H9 (cell line): Measurements from ENCODE around the gene LCTL. TPM values are rescaled to one million over a fixed set of nuclear protein-coding genes. Genes with fewer than 3 reads are reported as not detected.

Experiments used
- DNase-seq: peaks from one replicate; pipeline ENCODE4 v3.0.0-alpha.2; 2017
- H2AFZ ChIP-seq: one replicate; pipeline ENCODE4 v1.6.1; 2013; ENCODE audit warnings: mild to moderate bottlenecking, low read length, control low read depth, moderate library complexity
- H2AK5ac ChIP-seq: 2 replicates; pipeline ENCODE4 v1.6.1; 2013; ENCODE audit warnings: low read length, control low read depth, mixed read lengths; ENCODE audit not compliant: insufficient read length
- H2BK120ac ChIP-seq: one replicate; pipeline ENCODE4 v1.6.1; 2013; ENCODE audit warnings: low read depth, mild to moderate bottlenecking, low read length, control low read depth, inconsistent platforms; ENCODE audit not compliant: poor library complexity, severe bottlenecking
- H2BK12ac ChIP-seq: 2 replicates; pipeline ENCODE4 v1.6.1; 2013; ENCODE audit warnings: low read length, control low read depth, mixed read lengths, low read depth; ENCODE audit not compliant: insufficient read length
- H2BK15ac ChIP-seq: 2 replicates; pipeline ENCODE4 v1.6.1; 2013; ENCODE audit warnings: low read depth, low read length, control low read depth
- H2BK20ac ChIP-seq: one replicate; pipeline ENCODE4 v1.6.1; 2013; ENCODE audit warnings: low read depth, mild to moderate bottlenecking, low read length, control low read depth, inconsistent platforms; ENCODE audit not compliant: poor library complexity, severe bottlenecking
- H2BK5ac ChIP-seq: 2 replicates; pipeline ENCODE4 v1.6.1; 2013; ENCODE audit warnings: low read length, control low read depth, mixed read lengths; ENCODE audit not compliant: insufficient read length
- H3K14ac ChIP-seq: 2 replicates; pipeline ENCODE4 v1.6.1; 2013; ENCODE audit warnings: low read length, control low read depth; ENCODE audit not compliant: insufficient read depth
- H3K18ac ChIP-seq: 2 replicates; pipeline ENCODE4 v1.6.1; 2013; ENCODE audit warnings: low read depth, mild to moderate bottlenecking, mixed read lengths, low read length, control low read depth; ENCODE audit not compliant: insufficient read length
- H3K23ac ChIP-seq: 2 replicates; pipeline ENCODE4 v1.6.1; 2013; ENCODE audit warnings: low read length, control low read depth, mixed read lengths, low read depth; ENCODE audit not compliant: insufficient read length
- H3K23me2 ChIP-seq: 2 replicates; pipeline ENCODE4 v1.6.1; 2013; ENCODE audit warnings: low read depth, mild to moderate bottlenecking, mixed read lengths, low read length, control low read depth; ENCODE audit not compliant: insufficient read length, poor library complexity, severe bottlenecking
- H3K27ac ChIP-seq: 2 replicates; pipeline ENCODE4 v1.5.1; 2013; ENCODE audit warnings: low read length, control low read depth, mixed read lengths, low read depth; ENCODE audit not compliant: insufficient read length
- H3K27me3 ChIP-seq: 2 replicates; pipeline ENCODE4 v1.6.1; 2013; ENCODE audit warnings: low read length, control low read depth, inconsistent platforms; ENCODE audit not compliant: insufficient read depth
- H3K4ac ChIP-seq: 2 replicates; pipeline ENCODE4 v1.6.1; 2013; ENCODE audit warnings: low read depth, mild to moderate bottlenecking, control low read depth, inconsistent platforms, low read length, moderate library complexity
- H3K4me1 ChIP-seq: 2 replicates; pipeline ENCODE4 v1.6.1; 2013; ENCODE audit warnings: low read length, control low read depth, inconsistent platforms; ENCODE audit not compliant: insufficient read depth
- H3K4me2 ChIP-seq: 2 replicates; pipeline ENCODE4 v1.6.1; 2013; ENCODE audit warnings: low read length, control low read depth, mixed read lengths; ENCODE audit not compliant: insufficient read length, insufficient read depth
- H3K56ac ChIP-seq: 2 replicates; pipeline ENCODE4 v1.6.1; 2013; ENCODE audit warnings: low read depth, mild to moderate bottlenecking, mixed read lengths, low read length, control low read depth; ENCODE audit not compliant: insufficient read length
- H3K79me1 ChIP-seq: 2 replicates; pipeline ENCODE4 v1.6.1; 2013; ENCODE audit warnings: low read depth, mild to moderate bottlenecking, moderate library complexity, low read length, control low read depth, inconsistent platforms; ENCODE audit not compliant: insufficient read depth, poor library complexity, severe bottlenecking
- H3K79me2 ChIP-seq: 2 replicates; pipeline ENCODE4 v1.6.1; 2013; ENCODE audit warnings: low read length, control low read depth, inconsistent platforms; ENCODE audit not compliant: insufficient read depth
- H3K9ac ChIP-seq: 2 replicates; pipeline ENCODE4 v1.6.1; 2013; ENCODE audit warnings: low read length, control low read depth, mixed read lengths; ENCODE audit not compliant: insufficient read length; ENCODE audit errors: extremely low read depth
- H3K9me3 ChIP-seq: one replicate; pipeline ENCODE4 v1.6.1; 2013; ENCODE audit warnings: low read depth, low read length, inconsistent platforms; ENCODE audit not compliant: control insufficient read depth
- H3T11ph ChIP-seq: one replicate; pipeline ENCODE4 v1.6.1; 2013; ENCODE audit warnings: mild to moderate bottlenecking, low read length, control low read depth, inconsistent platforms
- H4K20me1 ChIP-seq: one replicate; pipeline ENCODE4 v1.6.1; 2013; ENCODE audit not compliant: control insufficient read depth, insufficient read length, insufficient read depth
- H4K5ac ChIP-seq: 2 replicates; pipeline ENCODE4 v1.6.1; 2013; ENCODE audit warnings: low read depth, mild to moderate bottlenecking, mixed read lengths, low read length, control low read depth; ENCODE audit not compliant: insufficient read length
- H4K8ac ChIP-seq: replicated peaks from 2 replicates; pipeline ENCODE4 v1.6.1; 2013; ENCODE audit warnings: low read length, control low read depth, mixed read lengths, low read depth; ENCODE audit not compliant: insufficient read length
- H4K91ac ChIP-seq: 2 replicates; pipeline ENCODE4 v1.6.1; 2013; ENCODE audit warnings: low read depth, mild to moderate bottlenecking, moderate library complexity, mixed read lengths, low read length, control low read depth; ENCODE audit not compliant: insufficient read length
- H3K27ac Mint-ChIP-seq, 3 experiments: 2 replicates in 2 of 3; 3 replicates in 1 of 3; pipeline ENCODE4 v1.8.0; 2020 to 2021; ENCODE audit warnings: mixed read lengths in 3 of 3, mild to moderate bottlenecking in 1 of 3, moderate library complexity in 1 of 3
- H3K27me3 Mint-ChIP-seq: 2 replicates; pipeline ENCODE4 v1.8.0; 2021; ENCODE audit warnings: low read depth, mild to moderate bottlenecking, moderate library complexity, mixed read lengths
- H3K36me3 Mint-ChIP-seq, 3 experiments: 2 replicates in 2 of 3; 3 replicates in 1 of 3; pipeline ENCODE4 v1.8.0; 2020 to 2021; ENCODE audit warnings: low read depth in 3 of 3, mixed read lengths in 3 of 3; ENCODE audit not compliant: insufficient read depth in 1 of 3
- H3K4me1 Mint-ChIP-seq, 2 experiments: 2 replicates each; pipeline ENCODE4 v1.8.0; 2020; ENCODE audit warnings: mixed read lengths in 2 of 2
- H3K4me3 Mint-ChIP-seq, 2 experiments: 2 replicates in 1 of 2; 3 replicates in 1 of 2; pipeline ENCODE4 v1.8.0; 2020 to 2021; ENCODE audit warnings: mild to moderate bottlenecking in 2 of 2, mixed read lengths in 2 of 2, moderate library complexity in 1 of 2
- H3K9me3 Mint-ChIP-seq, 2 experiments: 2 replicates in 1 of 2; 3 replicates in 1 of 2; pipeline ENCODE4 v1.8.0; 2020; ENCODE audit warnings: mild to moderate bottlenecking in 2 of 2, mixed read lengths in 2 of 2, moderate library complexity in 1 of 2
- WGBS: extraction: QIAGEN DNeasy Blood & Tissue Kit; methylation state at CpG from one replicate; pipeline ENCODE4 v1.1.7; 2013; ENCODE audit warnings: missing lambda C conversion rate, low lambda C conversion rate, mixed read lengths; ENCODE audit not compliant: insufficient read length; ENCODE audit errors: extremely low coverage; 5-methylcytosine and 5-hydroxymethylcytosine counted together
- total RNA-seq: library from RNA; stranded (reverse); gene quantifications from 2 replicates; pipeline ENCODE4 v1.2.1, GENCODE V29; 2021
- TF ChIP-seq, protein P1 (sequence below): fragments of 200-600 bp; sonication (generic); conservative IDR thresholded peaks from 3 replicates; pipeline ENCODE4 v1.8.0; 2021; ENCODE audit warnings: antibody characterized with exemption, mild to moderate bottlenecking

LCTL gene
- total RNA-seq, 1 experiment from 2014 or later, result 2.3 TPM

DNA sequence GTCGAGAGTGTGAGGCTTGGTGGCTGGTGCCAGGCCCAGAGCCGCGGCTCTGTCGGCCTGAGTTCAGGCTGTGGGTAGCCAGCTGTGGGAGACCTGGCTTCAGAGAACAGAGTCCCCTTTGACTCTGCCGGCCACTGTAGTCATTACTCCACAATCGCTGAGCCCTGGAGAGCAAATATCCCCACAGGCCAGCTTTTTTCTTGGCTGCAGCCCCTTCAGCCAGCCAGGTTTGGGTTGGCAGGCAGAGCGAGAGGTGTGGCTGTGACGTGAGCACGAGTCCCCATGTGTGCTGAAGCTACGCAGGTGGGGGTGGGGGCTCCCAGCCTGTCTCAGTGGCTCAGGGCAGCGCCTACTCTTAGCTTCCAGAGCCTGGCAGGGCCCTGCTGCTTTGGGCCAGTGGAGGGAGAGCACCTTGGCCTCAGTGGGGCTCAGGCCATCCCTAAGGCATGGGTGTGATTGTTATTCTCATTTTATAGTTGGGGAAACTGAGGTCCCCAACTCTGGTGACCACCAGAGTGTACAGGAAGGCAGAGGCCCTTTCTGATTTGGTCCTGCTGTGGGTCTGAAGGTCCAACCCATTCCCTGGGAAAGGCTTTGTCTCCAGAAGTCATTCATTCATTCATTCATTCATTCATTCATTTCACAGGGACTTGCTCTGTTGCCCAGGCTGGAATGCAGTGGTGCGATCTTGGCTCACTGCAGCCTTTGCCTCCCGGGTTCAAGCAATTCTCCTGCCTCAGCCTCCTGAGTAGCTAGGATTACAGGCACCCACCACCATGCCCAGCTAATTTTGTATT, 45.7 kb upstream of the LCTL start:
- Histone ChIP-seq H3K79me1 (no peaks in the 10 kb centered on the region), H2AFZ (no peak overlapping the region), H3K9me3 (no peaks in the 10 kb centered on the region), H3K23ac (no peak overlapping the region), H2BK12ac (no peak overlapping the region), H2BK5ac (no peak overlapping the region), H4K5ac (no peak overlapping the region), H3K4me1 (no peaks in the 10 kb centered on the region), H2BK120ac (no peak overlapping the region), H4K20me1 (no peaks in the 10 kb centered on the region), H3K18ac (no peak overlapping the region), H3T11ph (no peak overlapping the region), H2BK20ac (no peak overlapping the region), H3K23me2 (no peaks in the 10 kb centered on the region), H3K4ac (no peak overlapping the region), H4K8ac (no peak overlapping the region), H3K79me2 (no peaks in the 10 kb centered on the region), H3K9ac (no peak overlapping the region), H3K27ac (no peak overlapping the region), H4K91ac (no peak overlapping the region), H2AK5ac (no peak overlapping the region), H3K14ac (no peak overlapping the region), H3K4me2 (no peak overlapping the region), H2BK15ac (no peak overlapping the region), H3K27me3 (no peaks in the 10 kb centered on the region), H3K56ac (no peak overlapping the region)
- H3K9me3 Mint-ChIP-seq, result no peaks in the 10 kb centered on the region
- no CpG with 5 or more reads among the region's 13 CpGs for WGBS
- H3K4me1 Mint-ChIP-seq, result peaks cover 6 to 7% of the 10 kb centered on the region in 2 experiments
- H3K27ac Mint-ChIP-seq, result no peak overlapping the region
- TF ChIP-seq, protein P1, sequence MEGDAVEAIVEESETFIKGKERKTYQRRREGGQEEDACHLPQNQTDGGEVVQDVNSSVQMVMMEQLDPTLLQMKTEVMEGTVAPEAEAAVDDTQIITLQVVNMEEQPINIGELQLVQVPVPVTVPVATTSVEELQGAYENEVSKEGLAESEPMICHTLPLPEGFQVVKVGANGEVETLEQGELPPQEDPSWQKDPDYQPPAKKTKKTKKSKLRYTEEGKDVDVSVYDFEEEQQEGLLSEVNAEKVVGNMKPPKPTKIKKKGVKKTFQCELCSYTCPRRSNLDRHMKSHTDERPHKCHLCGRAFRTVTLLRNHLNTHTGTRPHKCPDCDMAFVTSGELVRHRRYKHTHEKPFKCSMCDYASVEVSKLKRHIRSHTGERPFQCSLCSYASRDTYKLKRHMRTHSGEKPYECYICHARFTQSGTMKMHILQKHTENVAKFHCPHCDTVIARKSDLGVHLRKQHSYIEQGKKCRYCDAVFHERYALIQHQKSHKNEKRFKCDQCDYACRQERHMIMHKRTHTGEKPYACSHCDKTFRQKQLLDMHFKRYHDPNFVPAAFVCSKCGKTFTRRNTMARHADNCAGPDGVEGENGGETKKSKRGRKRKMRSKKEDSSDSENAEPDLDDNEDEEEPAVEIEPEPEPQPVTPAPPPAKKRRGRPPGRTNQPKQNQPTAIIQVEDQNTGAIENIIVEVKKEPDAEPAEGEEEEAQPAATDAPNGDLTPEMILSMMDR, result no peak
- H3K36me3 Mint-ChIP-seq, result no peaks in the 10 kb centered on the region
- H3K27me3 Mint-ChIP-seq, result no peaks in the 10 kb centered on the region; the same call in 1 of the 2 replicates
- no peak overlapping the region for H3K4me3 Mint-ChIP-seq
- no peak for DNase-seq
